Choroid plexus epithelial cell (primary cell): ENCODE data around the gene ADGRF1.
A peak's percentile ranks its signal among the peaks of the same experiment; 100 is the strongest.
"Not testable (repeated sequence)": the region's sequence is repeated elsewhere in the genome, so short reads cannot be mapped to it uniquely, and the experiment has no call there.

Source experiments
- DNase-seq: peaks from one replicate; pipeline ENCODE4 v3.0.0-alpha.2; 2010; ENCODE audit warnings: low read depth
- H3K4me3 ChIP-seq: 2 replicates; pipeline ENCODE4 v1.5.1; 2011; ENCODE audit warnings: low read depth, mild to moderate bottlenecking, control low read depth, low read length, moderate library complexity
- TF ChIP-seq, protein P1 (sequence below): conservative IDR thresholded peaks from 2 replicates; pipeline ENCODE4 v1.5.1; 2011; ENCODE audit warnings: low read depth, mild to moderate bottlenecking, control low read depth, inconsistent platforms, low read length, moderate library complexity

Gene ADGRF1

DNA sequence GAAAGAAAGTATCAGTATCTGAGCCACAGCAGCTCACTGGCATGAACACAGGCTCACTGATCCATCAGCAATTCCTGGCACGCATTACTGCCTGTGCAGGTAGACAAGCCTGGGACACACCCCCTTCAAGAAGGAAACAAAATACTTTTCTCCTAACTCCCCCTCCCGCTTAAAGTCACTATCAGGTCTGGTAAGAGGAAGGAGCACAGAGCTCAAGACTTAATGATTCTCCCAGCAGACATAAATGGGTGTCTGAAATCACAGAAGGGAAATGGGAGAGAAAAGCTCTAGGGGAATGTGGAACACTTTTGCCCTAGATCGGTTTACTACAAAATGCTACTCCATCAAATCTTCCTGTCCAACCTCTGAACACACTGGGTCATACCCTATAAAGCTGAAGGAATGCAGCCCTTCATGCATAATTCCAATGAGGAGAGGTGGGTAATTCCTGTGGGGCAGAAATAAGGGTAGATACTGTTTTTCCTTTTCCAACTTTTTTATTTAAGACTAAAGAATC lies at the start of gene ADGRF1:
ADGRF1 (minus strand) TSS at position 58 of the 517 bp plus-strand sequence. CDS start 13,271 bp downstream, outside the sequence.
- DNase-seq: no peak
- H3K4me3 ChIP-seq: no peak within 1 kb of the TSS
- TF ChIP-seq, protein P1, sequence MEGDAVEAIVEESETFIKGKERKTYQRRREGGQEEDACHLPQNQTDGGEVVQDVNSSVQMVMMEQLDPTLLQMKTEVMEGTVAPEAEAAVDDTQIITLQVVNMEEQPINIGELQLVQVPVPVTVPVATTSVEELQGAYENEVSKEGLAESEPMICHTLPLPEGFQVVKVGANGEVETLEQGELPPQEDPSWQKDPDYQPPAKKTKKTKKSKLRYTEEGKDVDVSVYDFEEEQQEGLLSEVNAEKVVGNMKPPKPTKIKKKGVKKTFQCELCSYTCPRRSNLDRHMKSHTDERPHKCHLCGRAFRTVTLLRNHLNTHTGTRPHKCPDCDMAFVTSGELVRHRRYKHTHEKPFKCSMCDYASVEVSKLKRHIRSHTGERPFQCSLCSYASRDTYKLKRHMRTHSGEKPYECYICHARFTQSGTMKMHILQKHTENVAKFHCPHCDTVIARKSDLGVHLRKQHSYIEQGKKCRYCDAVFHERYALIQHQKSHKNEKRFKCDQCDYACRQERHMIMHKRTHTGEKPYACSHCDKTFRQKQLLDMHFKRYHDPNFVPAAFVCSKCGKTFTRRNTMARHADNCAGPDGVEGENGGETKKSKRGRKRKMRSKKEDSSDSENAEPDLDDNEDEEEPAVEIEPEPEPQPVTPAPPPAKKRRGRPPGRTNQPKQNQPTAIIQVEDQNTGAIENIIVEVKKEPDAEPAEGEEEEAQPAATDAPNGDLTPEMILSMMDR: no peak

- H3K4me3 ChIP-seq: no peak overlapping the region
- no peak for DNase-seq
- TF ChIP-seq, protein P1: no peak
These were observed 48.7 kb upstream of the ADGRF1 start for GRCh38 chr6:47090881-47091280.

- not testable (repeated sequence) for DNase-seq, H3K4me3 ChIP-seq
These were observed 47.3 kb upstream of the ADGRF1 start for GRCh38 chr6:47089473-47089872.

GRCh38 chr6:47086051-47086770 lies 44.1 kb upstream of the ADGRF1 start:
- no peak overlapping the region for H3K4me3 ChIP-seq
- TF ChIP-seq, protein P1: no peak
- DNase-seq: no peak

- no peak for DNase-seq
- no peak overlapping the region for H3K4me3 ChIP-seq
- TF ChIP-seq, protein P1: no peak
These were observed 42.5 kb upstream of the ADGRF1 start for GRCh38 chr6:47084610-47085009.

- DNase-seq: peak; percentile 88
- TF ChIP-seq, protein P1: no peak
- H3K4me3 ChIP-seq: no peak overlapping the region
These were observed 41.5 kb upstream of the ADGRF1 start for GRCh38 chr6:47083586-47084047.

GRCh38 chr6:47080083-47080596 lies 38.0 kb upstream of the ADGRF1 start:
- no peak for DNase-seq
- H3K4me3 ChIP-seq: no peak overlapping the region
- TF ChIP-seq, protein P1: no peak
